Activated T-helper 9 cell treated with anti-CD3 and anti-CD28 coated beads, Interleukin-2, amount 50 U/mL, for 16 hours (primary cell): Measurements from ENCODE around the gene PRKCE.

Experiments
- DNase-seq: peaks from one replicate; pipeline ENCODE4 v3.0.0-alpha.2; 2020; ENCODE audit warnings: low read depth

Gene PRKCE

DNA sequence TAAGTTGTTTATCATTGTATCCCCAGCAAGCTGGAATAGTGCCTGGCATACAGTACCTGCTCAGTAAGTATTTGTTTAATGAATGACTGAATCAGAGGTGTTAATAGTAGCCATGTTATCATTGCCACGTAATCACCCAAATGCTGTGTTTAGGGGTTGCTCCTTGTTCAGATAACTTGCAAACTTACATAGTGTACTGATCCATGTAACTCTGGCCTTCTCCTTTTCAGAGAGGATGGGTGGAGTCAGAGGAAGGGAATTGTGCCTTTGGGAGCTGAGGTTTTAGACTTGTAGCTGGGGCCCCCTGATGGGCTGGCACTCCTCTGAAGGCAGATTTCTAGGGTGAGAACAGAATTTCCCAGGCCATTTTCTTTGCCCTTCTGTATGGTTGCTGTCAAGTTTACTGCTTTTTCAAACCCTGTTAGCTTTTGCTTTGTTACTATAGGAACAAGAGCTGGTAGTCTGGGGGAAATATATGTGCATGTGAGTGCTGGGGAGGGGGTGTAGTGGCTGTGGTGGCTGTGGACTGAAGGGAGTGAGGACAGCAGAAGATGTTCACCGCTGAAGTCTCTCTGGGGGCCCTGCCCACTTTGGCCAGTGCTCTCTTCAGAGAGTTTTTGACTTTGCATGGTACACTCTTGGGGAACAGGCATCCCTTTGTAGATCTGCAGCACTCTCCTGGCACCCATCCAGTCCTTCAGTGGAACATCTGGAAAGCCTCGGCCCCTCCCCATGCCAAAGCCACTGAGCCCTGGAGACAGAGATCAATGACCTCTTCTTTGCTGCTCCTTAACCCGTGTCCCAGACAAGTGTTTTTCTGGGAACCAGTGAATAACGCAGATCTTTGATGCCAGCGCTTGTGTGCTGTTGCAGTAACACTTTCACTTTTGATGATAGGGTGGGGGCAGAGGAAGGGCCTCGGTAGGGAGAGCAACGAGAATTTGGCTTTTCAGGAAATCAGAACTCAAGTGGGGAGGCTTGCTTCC, 209.0 kb downstream of the PRKCE start:
- DNase-seq: no peak

DNA sequence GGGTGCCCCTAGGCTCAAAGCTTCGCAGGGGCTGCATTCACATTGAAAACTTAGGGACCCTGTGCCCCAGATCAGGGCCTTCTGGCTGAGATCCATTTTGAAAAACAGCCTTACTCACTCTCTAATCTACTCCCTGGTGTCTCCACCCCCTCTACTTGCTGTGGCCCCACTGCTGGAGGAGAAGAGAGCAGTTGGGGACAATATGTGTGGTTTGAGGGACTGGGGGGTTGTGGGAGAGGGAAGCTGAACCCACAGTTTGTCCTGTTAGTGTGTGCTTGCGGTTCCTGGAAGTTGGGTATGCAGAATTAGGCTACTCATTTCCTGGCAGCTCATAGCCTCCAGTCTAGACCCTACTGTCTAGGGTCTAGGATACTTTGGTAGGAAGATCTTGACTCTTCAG, 211.4 kb downstream of the PRKCE start:
- no peak for DNase-seq

DNA sequence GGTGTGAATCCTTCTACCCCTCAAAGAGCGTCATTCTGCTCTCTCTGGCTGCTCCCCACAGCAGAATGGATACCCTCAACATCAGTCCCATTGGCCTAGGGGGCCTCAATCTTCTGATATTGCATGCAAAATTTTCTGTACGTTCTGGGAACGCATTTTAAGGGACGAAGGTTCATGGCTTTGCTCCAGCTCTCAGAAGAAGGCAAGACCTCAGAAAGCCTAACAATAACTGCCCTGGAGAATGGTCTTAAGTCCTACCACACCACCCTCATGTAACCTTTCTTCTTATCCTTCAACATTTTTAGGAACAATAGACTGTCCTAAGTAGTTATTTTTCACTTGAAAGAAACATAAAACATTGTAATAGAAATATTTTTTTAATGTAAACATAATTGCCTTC, 212.6 kb downstream of the PRKCE start:
- no peak for DNase-seq

DNA sequence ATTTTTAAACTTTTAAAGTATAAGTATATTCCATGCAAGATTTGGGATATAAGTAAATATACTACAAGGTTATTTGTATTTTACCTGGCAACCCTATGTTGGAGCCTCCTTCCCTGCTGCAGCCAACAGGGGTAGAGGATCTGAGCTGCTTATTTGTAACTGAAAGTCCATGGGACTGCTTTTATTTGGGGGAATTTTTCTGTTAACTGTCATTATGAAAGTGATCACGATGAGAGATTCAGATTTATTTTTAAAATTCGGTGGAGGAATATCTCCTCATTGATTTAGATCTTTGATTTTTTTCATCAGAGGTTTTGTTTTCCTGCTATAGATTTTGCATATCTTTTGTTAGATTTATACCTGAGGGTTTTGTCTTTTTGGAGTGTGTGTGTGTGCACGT, 215.9 kb downstream of the PRKCE start:
- DNase-seq: no peak

DNA sequence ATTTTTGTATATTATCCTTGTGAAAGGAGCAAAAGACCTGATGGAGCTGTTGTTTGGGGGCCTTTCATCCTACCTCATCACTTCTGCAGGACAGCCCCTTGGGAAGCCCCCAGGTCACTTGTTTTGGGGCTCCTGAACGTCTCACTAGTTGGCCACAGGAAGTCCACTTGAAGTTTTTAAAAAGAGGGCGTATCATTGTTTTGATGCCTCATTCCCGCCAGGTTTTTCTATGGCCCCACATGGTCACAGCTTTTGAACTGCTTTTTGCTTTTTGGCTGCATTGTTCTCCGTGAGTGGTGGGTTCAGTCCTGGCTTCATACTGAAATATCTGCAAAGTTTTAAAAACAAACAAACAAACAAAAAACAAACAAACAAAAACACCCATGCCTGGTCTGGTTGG, 216.3 kb downstream of the PRKCE start:
- DNase-seq: no peak

DNA sequence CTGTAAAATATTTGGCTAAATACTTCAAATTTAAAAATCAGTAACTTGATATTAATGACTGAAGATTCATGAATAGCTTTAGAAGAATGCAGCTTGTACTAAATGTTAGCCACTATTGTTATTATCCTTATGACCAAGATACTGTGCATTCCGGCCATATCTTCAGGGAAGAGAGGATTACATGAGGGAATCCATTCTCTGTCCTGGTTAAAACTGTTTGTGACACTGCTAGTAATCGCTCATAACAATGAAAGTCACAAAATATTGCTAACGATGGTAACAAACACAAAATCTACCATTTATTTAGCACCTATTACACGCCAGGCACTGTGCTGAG, 217.7 kb downstream of the PRKCE start:
- no peak for DNase-seq

DNA sequence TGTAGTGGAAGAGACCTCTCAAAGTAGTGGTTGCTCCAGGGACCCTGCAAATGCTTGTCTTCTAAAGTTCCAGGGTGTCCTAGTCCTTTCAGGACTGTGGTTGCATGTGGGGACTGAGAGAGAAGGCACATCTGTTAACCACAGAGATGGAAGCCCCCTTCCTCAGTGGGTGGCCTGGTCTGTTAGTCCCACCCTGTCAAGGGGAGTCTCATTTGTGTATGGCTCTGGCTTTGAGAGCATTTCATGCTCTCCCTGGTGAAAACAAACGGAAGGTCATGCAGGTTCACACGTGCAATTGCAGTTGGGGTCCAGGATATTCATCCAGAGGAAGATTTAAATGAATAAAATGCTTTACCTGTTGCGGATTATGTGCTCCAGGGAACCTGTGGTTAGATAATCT, 219.6 kb downstream of the PRKCE start:
- DNase-seq: no peak

DNA sequence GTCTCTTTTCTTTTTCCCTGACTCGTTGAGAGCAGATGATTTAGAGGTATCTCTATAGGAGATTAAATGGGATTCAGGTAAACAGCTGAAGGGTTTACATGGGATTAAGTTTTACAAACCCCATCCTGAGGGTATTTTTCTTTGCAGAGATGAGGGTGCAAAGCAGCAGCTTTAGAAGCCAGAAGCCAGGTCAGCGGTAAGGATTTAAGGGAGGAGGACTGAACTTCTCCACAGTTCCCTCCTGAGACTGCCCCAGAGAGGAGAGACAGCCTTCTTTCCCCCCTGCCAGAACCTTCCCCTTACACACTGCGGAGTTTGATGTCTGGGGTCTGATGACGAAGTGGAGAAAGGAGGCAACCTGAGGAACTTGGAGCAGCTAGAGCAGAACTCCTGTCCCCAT, 220.1 kb downstream of the PRKCE start:
- no peak for DNase-seq

DNA sequence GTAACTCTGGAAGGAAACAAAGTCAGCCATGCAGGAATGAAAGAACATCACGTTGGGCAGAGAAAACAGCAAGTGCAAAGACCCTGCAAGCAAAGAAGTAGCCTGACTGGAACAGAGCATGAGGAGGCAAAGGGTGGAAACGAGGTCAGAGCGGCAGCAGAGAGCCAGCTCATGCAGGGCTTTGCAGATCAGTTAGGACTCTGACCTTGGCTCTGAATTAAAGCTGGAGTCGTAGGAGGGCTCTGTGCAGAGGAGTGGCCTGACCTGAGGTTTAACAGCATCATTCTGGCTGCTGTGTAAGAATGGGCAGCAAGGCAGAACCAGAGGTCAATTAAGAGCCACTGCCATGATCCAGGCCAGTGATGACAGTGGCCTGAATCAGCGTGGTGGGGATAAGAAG, 220.7 kb downstream of the PRKCE start:
- DNase-seq: no peak

DNA sequence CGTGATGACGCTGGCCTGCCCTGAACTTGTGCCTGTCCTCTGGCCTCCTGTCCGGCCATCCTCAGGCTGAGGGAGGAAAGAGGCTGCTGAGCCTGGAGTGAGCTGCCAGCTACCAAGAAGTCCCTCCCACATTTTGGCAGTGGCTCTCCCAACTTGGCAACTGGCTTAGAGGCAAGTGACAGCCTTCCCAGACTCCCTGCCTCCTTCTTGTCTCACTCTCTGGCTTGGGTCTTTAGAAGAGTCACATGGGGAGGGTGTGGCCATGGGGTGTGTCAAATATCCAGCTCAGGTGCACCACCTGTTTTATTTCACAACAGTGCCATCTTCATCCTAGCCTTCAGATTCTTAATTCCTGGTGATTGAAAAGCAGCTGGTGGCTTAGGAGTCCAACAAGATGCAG, 222.9 kb downstream of the PRKCE start:
- DNase-seq: no peak

DNA sequence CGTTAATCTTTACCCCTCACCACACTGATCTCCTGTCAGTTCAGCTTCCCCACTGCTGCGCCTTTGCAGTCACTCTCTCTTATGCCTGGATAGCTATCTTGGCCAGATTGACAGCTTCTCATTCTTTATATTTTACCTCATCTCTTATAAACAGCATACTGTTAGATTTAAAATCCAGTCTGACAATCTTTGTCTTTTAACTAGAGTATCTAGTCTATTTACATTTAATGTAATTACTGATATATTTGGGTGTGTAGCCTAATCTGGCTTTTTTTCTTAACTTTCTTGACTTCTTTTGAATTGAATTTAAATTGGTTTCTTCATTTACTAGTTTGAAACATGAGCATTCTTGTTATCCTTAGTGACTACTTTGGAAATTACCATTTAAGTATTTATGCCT, 225.1 kb downstream of the PRKCE start:
- DNase-seq: no peak

DNA sequence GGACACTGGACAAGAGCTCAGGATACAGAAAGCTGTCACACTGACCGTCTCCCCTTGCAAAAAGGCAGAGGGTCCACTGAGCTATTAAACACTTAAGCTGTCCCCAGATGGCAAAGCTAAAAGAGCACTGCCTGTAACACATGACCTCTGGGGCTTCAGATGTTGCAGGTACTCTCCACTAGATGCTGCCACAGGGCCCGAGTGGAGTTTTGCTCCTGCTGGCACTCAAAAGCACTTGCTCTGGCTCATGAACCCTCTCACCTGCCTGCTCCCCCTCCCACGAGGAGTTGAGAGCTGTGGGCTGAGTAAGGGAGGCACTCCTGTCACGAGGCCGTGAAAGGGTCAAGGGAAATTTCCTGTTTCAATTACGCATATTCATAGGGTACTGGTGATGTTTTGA, 227.9 kb downstream of the PRKCE start:
- DNase-seq: no peak

DNA sequence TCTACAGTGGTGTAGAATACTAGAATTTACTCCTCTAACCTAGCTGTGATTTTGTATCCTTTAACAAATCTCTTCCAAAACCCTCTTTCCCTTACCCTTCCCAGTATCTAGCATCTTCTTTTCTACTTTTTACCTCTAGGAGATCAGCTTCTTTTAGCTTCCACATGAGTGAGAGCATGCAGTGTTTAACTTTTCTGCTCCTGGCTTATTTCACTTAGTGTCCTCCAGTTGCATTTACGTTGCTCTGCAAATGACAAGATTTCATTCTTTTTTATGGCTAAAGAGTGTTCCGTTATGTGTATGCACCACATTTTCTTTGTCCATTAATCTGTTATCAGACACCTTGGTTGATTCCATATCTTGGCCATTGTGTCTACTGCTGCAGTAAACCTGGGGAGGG, 228.5 kb downstream of the PRKCE start:
- no peak for DNase-seq

DNA sequence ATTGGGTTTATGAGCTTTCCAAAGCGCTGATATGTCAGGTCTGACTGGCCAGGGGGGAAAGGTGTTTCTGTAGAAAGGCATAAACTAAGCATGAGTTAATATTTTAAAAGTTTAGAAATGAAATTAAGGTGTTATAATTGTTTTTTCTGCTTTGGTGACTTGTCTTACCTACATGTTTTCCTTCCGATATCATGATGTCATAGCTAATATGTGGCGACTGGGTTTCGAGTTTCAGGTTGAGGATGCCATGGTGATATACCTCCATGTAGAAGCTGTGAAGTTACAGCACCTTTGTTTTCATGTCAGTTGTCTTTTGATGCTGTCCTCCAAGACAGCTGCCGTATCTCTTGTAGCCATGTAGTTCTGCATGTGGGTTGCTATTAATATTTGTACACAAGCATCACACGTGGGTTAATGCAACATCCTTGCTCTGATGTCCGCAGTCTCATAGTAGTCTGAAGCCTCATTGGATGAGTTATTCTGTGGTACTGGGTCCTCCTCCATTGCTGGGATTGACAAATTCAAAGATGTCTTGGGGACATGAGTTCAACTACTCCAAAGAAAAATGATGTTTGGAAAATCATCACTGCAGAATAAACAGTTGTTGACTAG, 230.6 kb downstream of the PRKCE start:
- no peak for DNase-seq

DNA sequence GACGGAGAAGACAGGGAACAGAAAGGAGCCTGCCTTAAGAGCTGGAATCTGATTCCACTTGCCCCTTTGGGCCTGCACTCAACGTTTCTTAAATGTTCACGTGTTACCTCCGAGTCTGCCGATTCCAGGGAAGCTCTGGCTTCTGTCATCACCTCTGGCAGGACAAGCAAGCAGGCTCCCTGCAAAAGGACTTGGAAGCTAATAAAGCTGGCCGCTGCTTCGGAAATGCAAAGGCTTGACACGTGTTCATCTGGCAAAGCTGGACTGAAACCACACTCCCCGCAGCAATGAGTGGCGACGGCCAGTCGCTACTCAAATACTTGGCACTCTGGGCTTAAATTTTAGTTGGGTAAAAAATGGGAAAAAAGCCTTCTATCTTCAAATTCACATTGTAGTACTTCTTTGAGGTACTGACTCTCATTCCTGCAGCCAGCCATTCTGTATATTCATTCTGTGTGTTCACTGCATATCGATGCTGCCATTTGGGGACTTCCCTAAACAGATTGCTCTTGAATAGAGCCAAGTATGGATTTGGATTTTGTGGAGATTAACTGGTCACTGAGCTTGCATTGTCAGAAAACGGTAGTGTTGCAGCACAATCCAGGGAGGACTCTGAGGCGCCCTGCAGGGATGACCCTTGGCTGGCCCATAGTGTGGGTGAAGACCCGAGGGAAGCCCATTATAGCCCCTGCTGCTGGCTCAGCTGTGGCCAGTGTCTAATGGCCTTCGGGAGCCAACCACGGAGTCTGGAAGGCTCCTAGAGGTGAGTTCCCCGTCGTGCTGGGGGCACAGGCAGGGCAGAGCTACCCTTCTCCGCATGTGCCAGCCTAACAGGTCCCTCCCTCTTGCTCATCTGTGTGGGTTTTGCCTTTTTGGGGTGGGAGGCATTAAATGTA, 231.5 kb downstream of the PRKCE start:
- no peak for DNase-seq

DNA sequence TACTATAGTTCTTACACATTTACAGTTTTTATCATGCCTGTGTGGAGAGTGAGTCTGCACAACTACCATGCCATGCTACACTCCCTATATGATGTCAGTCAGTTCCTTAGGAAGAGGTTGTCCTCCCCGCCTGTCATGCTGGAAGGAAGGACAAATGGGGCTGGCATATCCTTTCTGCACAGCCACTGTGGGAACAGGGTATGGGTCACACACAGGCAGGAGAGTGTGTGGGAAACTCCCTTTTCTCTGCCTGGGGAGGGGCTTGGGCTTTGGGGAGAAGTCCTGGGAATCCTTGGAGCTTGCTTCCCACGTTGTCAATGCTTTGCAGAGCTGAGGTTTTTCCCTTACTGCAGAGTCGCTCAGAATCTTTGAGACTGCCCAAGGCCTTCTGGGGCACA, 232.1 kb downstream of the PRKCE start:
- DNase-seq: no peak

DNA sequence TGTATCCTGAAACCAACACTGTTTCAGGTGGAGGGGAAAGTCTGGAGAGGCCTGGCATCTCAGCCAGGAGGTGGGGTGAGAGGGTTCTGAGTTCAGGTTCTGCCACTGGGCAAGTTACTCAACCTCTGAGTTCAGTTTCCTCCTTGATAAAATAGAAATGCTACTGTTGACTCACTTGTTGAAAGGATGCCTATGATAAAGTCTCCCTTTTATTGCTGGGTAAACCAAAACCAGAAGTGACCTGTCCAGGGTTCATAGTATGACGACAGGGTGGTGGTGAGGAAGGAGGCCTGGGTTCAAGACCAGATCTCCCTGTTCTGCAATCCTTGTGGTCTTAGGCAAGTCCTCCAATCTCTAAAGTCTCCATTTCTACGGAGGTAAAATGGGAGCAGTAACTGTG, 232.7 kb downstream of the PRKCE start:
- DNase-seq: no peak

DNA sequence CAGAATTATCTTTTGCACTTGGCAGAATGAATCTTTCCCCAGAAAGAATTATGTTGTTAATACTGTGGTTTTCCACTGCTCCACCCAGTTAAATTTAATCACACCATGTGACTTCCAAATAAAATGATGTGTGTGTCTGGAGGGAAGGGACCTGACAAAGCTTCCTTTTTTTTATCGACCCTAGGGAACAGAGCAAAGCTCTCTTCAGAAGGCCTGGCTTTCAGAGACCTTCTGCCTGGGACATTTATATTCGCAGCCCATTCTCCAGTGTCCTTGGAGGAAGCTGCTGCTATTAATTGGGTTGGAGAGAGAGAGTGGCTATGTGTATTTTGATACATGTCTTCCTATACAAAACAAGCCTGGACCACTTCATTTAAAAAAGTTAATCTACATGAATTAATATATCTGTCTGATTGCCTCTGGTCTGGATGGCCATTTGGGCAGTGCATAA, 233.7 kb downstream of the PRKCE start:
- no peak for DNase-seq

DNA sequence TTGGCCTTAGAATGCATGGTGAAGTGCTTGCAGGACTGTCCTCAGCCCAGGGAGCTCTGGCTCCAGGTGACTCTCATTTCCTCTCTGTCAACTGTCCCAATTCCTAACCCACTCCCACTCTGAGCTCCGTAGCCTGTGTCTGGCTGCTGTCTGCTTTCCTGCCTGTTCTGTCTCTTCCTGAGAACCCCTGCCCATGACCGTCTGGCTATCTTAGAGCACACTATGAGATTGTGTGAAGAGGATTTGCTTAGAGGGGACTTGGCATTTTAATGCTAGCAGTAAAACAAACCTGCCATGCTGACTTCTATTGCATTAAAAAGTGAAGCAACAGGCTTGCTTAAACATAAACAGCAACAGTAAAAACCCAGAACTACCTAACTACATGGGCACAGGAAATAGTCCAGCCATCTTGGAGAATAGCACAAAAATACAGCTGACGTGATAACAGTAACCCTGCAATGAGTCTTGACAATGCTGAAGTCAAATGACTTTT, 234.7 kb downstream of the PRKCE start:
- no peak for DNase-seq

DNA sequence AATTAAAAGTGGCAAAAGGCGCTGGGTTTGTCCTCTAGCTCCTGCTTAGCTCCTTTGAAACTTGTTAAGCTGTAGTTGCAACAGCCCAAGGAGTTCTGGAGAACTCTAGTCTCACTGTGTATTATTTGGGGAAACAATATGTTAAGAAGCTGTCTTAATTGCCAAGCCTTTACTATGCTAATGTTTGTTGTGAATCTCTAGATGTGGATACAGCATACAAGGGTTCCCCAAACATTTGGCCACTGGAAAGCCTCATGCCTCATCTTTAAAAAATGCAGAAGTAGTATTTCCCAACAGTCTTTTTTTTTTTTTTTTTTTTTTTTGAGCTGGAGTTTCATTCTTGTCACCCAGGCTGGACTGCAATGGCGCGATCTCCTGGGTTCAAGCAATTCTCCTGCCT, 236.7 kb downstream of the PRKCE start:
- no peak for DNase-seq

DNA sequence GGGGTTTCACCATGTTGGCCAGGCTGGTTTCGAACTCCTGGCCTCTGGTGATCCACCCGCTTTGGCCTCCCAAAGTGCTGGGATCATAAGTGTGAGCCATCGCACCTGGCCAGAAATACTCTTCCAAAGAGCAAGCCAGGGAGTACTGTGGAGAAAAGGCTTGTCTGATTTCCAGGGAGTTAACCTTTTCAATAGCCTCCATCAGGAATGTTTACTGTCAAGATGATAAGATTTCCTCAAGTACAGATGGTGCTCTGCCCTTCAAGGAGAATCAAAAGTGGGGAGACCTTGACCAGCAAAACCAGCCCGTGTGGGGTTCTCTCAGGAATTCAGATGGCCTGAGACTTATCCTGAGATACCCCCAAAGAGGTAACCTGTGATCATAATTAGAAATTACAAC, 237.2 kb downstream of the PRKCE start:
- no peak for DNase-seq

DNA sequence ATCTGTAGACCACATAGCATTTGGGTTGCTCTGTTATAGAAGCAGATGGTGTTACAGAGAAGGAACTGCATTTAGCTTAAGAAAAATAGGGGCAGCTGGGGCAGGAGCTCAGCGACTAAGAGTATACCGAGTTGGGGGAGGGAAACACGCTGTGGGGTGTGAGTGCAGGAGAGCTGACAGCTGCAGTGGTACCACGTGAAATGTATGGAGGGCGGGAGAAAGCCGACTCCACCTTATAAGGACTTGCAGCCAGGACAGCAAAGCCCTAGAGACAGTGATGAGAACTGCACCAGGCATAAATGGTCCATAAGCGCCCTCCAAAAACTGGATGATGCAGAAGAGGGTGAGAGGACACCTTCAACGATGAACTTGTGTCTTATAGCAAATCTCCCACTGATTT, 237.6 kb downstream of the PRKCE start:
- no peak for DNase-seq
